Activated naive CD4-positive, alpha-beta T cell treated with anti-CD3 and anti-CD28 coated beads, Interleukin-2, amount 10 ng/mL, durations not matched to agents 7 days and 5 days (primary cell): ENCODE measurements around the gene SLC37A1.

Experiments
- CTCF ChIA-PET: fragments of 350-600 bp; sonication (Branson Sonifier 250); formaldehyde crosslinking; loops from one replicate; lab custom pipeline; 2021; ENCODE audit warnings: antibody characterized with exemption; lab: Charles Lee
- DNase-seq: peaks from one replicate; pipeline ENCODE4 v3.0.0-alpha.2; 2020
- H3K27ac Mint-ChIP-seq: one replicate; pipeline ENCODE4 v1.8.0; 2021; ENCODE audit warnings: mild to moderate bottlenecking, moderate library complexity, mixed read lengths
- H3K27me3 Mint-ChIP-seq: one replicate; pipeline ENCODE4 v1.8.0; 2021; ENCODE audit warnings: mild to moderate bottlenecking, mixed read lengths
- H3K36me3 Mint-ChIP-seq: one replicate; pipeline ENCODE4 v1.8.0; 2021; ENCODE audit warnings: mixed read lengths
- H3K4me1 Mint-ChIP-seq: one replicate; pipeline ENCODE4 v1.8.0; 2021; ENCODE audit warnings: mixed read lengths
- H3K4me3 Mint-ChIP-seq: one replicate; pipeline ENCODE4 v1.8.0; 2021; ENCODE audit warnings: mild to moderate bottlenecking, moderate library complexity, mixed read lengths
- H3K9me3 Mint-ChIP-seq: one replicate; pipeline ENCODE4 v1.8.0; 2021; ENCODE audit warnings: mixed read lengths

Gene SLC37A1

DNA sequence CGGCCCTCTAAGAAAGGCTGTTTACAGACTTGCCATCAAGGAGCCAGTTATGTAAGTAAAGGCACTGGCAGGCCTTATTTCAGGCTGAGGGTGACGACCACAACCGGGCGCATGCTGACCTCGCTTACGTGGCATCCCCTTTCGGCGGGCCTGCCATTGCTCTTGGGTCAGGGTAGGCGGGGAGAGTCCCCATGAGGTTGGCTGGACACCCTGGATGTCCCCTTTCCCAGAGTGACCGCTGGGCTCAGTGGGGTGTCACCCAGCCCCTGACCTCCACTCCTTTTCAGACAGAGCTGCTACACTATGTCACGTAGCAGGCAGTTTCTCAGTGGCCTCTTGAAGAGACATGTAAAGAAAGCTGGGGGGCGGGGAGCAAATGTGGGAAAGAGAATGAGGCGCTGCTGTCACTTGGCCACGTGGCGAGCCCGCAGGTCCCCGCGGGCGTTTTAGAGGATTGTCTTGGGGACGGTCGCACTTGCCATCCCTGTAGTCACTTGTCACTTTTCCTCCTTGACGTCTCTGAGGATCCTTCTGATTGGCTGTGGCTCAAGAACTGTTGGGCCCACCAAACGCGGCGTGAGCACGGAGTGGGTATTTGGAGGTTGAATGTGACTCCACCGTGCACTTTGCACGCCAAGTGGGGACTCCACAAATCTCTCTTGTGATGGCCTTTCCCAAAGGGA, 42.2 kb downstream of the SLC37A1 start:
- CTCF ChIA-PET, result no interaction called here
- no peaks in the 10 kb centered on the region for H3K27me3 Mint-ChIP-seq
- H3K4me1 Mint-ChIP-seq, result no peaks in the 10 kb centered on the region
- H3K9me3 Mint-ChIP-seq, result no peaks in the 10 kb centered on the region
- H3K36me3 Mint-ChIP-seq, result peaks cover 15% of the 10 kb centered on the region
- no peak overlapping the region for H3K4me3 Mint-ChIP-seq
- no peak overlapping the region for H3K27ac Mint-ChIP-seq
- DNase-seq, result no peak

DNA sequence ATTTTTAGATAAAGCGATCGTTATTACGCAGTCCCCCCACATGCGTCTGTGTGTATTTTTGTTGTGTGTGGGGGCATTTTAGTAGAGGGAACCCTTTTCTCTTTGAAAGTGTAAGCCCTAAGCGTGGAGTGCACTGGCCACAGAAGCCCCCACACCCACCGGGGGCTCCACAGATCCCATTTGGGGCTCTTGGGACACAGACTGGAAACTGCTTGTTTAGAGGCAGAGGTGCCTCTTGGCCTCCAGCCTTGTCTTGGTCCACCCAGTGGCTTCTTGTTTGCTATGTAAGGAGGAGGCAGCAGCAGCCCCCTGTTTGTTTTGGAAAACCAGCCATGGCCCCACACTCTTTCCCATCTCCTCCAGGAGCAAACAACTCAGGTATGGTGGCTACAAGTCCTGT, 42.8 kb downstream of the SLC37A1 start:
- H3K4me1 Mint-ChIP-seq, result no peaks in the 10 kb centered on the region
- no peaks in the 10 kb centered on the region for H3K9me3 Mint-ChIP-seq
- DNase-seq, result no peak
- H3K36me3 Mint-ChIP-seq, result peaks cover 12% of the 10 kb centered on the region
- H3K4me3 Mint-ChIP-seq, result no peak overlapping the region
- H3K27ac Mint-ChIP-seq, result no peak overlapping the region
- H3K27me3 Mint-ChIP-seq, result no peaks in the 10 kb centered on the region
- CTCF ChIA-PET, result no interaction called here

DNA sequence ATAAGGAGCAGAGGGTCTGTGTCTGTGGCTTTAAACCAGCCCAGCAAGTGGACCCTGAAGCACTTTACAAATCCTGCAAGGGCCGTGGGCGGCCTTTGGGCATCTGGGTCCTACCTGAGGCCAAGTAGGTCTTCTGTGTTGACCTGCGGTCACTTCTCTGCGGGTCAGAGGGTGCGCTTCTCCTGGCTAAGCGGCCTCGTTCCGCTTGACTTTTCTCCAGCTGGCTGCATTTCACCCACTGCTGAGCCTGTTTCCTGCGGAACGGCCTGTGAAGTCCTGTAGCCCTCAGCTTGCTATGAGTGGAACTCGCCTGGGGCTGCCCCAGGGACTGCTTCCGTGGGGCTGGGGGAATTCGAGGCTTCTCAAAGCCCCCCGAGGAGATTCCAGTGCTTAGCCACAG, 43.3 kb downstream of the SLC37A1 start:
- no peak for DNase-seq
- H3K27me3 Mint-ChIP-seq, result no peaks in the 10 kb centered on the region
- no peak overlapping the region for H3K4me3 Mint-ChIP-seq
- no peaks in the 10 kb centered on the region for H3K9me3 Mint-ChIP-seq
- H3K4me1 Mint-ChIP-seq, result no peaks in the 10 kb centered on the region
- H3K36me3 Mint-ChIP-seq, result peaks cover 12% of the 10 kb centered on the region
- no peak overlapping the region for H3K27ac Mint-ChIP-seq
- CTCF ChIA-PET, result no interaction called here

DNA sequence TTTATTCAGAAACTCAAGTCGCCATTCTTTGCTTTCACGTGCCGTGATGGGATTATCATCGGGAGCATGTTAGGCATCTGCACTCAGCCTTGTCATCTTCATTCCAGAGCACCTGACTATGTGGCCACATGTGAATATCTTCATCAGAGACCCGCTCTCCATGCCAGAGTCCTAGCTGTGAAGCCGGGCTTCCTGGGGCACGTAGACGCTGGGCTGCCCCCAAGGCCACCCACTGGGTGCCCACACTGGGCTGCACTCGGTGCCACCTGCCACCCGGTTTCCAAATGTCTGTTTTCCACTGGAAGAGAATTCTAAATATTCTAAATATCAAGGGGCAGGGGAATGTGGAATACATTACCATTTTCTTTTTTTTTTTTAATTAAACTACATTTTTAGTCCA, 43.8 kb downstream of the SLC37A1 start:
- no peak overlapping the region for H3K27ac Mint-ChIP-seq
- H3K4me1 Mint-ChIP-seq, result no peaks in the 10 kb centered on the region
- H3K36me3 Mint-ChIP-seq, result peaks cover 16% of the 10 kb centered on the region

DNA sequence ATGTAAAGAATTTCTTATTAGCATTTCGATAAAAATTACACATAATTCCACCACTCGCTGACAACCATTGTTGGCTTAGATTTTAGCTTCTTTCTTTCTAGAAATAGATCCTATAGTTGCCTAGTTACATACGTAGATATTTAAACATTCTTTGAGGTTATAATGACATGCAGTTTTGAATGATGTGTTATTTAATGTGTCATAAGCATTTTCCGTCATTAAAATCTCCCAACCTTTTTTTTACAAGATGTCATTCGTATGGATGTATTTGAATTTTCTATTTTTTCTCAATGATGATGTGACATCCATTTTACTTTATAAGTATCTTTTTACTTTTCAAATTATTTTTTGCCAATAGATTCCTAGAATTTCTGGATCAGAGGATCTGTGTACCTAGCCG, 44.7 kb downstream of the SLC37A1 start:
- H3K4me1 Mint-ChIP-seq, result no peaks in the 10 kb centered on the region
- no peak overlapping the region for H3K4me3 Mint-ChIP-seq
- H3K36me3 Mint-ChIP-seq, result peaks cover 21% of the 10 kb centered on the region

More for the DNA sequence above, 43.8 kb downstream of the SLC37A1 start:
- no peak for DNase-seq
- Mint-ChIP-seq H3K9me3 (no peaks in the 10 kb centered on the region), H3K4me3 (no peak overlapping the region), H3K27me3 (no peaks in the 10 kb centered on the region)
- CTCF ChIA-PET, result no interaction called here

DNA sequence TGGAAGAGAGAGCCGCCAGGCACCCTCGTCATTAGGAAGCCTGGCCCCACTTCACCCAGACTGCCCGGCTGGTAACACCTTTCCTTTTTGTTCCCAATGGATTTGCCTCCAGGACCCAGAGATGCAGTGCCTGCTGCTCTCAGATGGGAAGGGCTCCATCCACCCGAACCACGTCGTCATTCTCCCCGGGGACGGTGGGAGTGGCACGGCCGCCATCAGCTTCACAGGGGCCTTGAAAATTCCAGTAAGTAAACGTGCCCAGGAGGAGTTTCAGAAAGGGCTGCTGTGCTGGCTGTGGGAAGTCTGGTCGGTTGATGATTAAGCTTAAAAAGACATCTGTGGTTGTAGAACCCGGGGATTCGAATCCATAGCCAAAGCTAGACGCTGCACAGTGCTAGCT, 45.2 kb downstream of the SLC37A1 start:
- DNase-seq, result no peak
- no peaks in the 10 kb centered on the region for H3K4me1 Mint-ChIP-seq
- CTCF ChIA-PET, result no interaction called here
- H3K4me3 Mint-ChIP-seq, result no peak overlapping the region
- peaks cover 21% of the 10 kb centered on the region for H3K36me3 Mint-ChIP-seq
- H3K27me3 Mint-ChIP-seq, result no peaks in the 10 kb centered on the region
- no peaks in the 10 kb centered on the region for H3K9me3 Mint-ChIP-seq
- H3K27ac Mint-ChIP-seq, result no peak overlapping the region

More for the DNA sequence above, 44.7 kb downstream of the SLC37A1 start:
- Mint-ChIP-seq H3K27me3 (no peaks in the 10 kb centered on the region), H3K9me3 (no peaks in the 10 kb centered on the region), H3K27ac (no peak overlapping the region)
- CTCF ChIA-PET, result no interaction called here
- DNase-seq, result no peak

DNA sequence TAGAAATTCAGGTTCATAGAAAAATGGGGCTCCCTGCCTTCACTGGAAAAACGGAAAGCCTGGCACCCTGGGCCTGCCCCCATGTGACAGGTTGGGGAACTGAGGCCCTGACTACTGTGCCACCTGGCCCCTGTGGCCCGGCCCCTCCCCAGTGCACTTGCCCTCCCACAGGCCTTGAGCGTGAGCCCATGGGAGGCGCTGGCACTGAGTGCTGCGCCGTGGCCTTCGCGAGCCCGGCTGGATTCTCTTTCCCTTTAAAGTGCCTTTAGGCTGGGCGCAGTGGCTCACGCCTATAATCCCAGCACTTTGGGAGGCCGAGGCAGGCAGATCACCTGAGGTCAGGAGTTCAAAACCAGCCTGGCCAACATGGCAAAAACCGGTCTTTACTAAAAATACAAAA, 45.7 kb downstream of the SLC37A1 start:
- CTCF ChIA-PET, result interaction anchor here (1.2 kb wide), 1 partner anchor 249 kb away, joined by 6 read pairs; no protein-coding TSS in a partner anchor

DNA sequence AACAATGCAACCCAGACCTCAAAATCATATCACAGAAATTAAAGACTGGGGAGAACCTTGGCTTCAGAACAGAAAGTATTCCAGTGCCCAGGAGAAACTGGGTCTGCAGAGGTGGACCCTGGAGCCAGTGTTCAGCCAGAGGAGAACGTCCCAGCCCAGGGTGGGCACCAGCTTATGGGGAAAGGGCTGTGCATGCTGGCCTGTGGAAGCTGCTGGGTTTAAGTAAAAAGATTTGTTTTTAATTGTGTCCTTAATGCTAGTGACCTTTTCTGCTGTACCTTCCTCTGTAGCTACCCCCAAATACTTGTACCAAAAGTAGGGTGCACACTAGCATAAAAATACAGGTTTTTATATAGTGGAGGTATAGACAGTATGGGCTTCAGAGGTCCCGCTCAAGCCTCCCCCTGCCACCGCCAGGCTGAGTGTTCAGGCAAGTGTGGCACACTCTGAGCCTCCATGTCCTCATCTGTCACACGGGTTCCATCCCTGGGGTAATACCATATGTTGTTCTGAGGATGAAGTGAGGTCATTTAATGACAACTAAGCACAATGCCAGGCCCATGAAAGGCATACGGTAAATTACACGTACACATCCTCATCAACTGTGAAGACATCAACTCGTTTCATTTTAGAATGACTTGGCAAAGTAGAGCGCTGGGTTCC, 47.0 kb downstream of the SLC37A1 start:
- CTCF ChIA-PET, result interaction anchor here (1.0 to 1.2 kb wide), 2 partner anchors 87 to 250 kb away, joined by 3 to 6 read pairs; no protein-coding TSS in a partner anchor
- Mint-ChIP-seq H3K27me3 (no peaks in the 10 kb centered on the region), H3K27ac (peak overlapping the region; percentile 4), H3K9me3 (no peaks in the 10 kb centered on the region), H3K4me3 (no peak overlapping the region), H3K4me1 (no peaks in the 10 kb centered on the region), H3K36me3 (peaks cover 17% of the 10 kb centered on the region)
- DNase-seq, result no peak

More for the DNA sequence above, 45.7 kb downstream of the SLC37A1 start:
- Mint-ChIP-seq H3K9me3 (no peaks in the 10 kb centered on the region), H3K4me1 (no peaks in the 10 kb centered on the region), H3K27ac (no peak overlapping the region), H3K27me3 (no peaks in the 10 kb centered on the region), H3K36me3 (peaks cover 17% of the 10 kb centered on the region), H3K4me3 (no peak overlapping the region)
- DNase-seq, result peak; percentile 14

DNA sequence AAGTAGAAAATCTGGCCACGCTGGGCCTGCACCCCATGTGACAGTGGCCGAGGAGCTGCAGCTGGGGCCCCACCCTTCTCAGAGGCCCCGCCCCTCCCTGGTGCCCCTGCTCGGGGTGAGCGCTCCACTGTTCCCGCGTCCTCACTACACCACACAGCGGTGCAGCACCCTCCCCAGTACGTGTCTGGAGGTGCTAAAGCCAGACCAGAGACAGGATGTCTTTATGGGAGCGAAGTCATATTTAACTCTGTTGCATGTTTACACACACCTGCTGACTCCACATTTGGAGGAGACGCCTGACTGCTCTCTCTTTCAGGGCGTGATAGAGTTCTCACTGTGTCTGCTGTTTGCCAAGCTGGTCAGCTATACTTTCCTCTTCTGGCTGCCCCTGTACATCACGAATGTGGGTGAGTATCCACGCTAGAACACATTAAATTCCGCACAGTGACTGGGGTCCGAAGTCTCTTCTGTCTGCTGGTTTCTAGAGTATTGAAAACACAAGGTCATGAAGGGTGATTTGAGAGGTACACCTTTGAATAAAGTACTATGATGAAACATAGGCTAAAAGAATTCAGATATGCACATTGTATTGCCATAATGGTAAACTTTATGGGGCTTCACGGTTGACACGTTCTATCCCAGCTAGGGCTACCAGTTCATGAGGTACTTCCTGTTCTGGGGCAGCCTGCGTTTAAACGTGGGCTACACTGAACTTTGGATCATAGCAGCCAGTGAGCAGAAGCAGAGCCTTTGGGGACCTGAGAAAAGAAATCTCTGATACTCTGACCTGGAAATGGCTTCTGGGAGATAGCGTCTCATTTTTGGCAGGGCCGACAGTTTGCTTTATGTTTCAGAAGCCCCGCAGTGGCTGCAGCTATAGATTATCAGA, 48.4 kb downstream of the SLC37A1 start:
- Mint-ChIP-seq H3K27me3 (no peaks in the 10 kb centered on the region), H3K9me3 (no peaks in the 10 kb centered on the region), H3K27ac (peak overlapping the region; percentile 65), H3K36me3 (peaks cover 17% of the 10 kb centered on the region), H3K4me3 (no peak overlapping the region), H3K4me1 (no peaks in the 10 kb centered on the region)
- CTCF ChIA-PET, result no interaction called here
- DNase-seq, result no peak

DNA sequence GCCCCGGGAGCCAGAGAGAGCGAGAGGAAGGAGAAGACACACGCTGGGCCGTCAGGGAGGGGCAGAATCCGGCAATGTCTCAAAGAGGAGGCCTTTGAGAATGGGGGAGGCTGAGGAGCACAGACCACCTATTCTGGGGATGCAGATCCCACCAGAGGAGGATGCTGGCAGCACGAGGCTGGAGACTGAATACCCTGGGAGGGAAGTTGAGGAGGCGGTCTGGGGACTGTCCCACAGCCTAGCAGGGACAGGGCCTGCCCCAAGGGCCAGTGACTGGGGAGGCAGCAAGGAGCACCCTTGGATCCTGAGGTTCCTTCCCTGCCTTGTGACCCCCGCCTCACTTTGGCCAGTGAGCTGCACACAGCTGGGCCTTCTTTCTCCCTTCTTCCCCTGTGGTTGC, 49.2 kb downstream of the SLC37A1 start:
- no peaks in the 10 kb centered on the region for H3K9me3 Mint-ChIP-seq
- H3K4me1 Mint-ChIP-seq, result no peaks in the 10 kb centered on the region
- H3K4me3 Mint-ChIP-seq, result no peak overlapping the region
- no peaks in the 10 kb centered on the region for H3K27me3 Mint-ChIP-seq
- no peak overlapping the region for H3K27ac Mint-ChIP-seq
- peak; percentile 17 for DNase-seq
- peaks cover 18% of the 10 kb centered on the region for H3K36me3 Mint-ChIP-seq
- CTCF ChIA-PET, result no interaction called here

DNA sequence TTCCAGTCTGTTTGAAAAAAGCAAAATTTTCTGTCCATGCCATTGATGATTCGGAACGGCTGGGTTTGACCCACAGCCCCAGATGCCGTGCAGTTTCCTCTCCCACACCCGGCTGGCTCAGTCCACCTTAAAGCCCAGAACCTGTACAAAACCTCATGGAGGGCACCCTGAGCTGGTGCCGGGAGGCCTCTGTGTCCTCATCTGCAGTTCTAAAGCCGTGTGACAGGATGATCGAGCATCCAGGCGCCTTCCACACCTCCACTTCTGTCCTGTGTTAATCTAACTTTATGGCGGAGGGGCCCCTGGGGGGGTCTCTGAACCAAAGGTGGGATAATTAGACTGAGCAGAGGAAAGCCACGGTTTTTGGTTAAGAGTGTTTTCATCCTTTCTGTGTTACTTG, 49.6 kb downstream of the SLC37A1 start:
- no peak overlapping the region for H3K27ac Mint-ChIP-seq
- H3K36me3 Mint-ChIP-seq, result peaks cover 18% of the 10 kb centered on the region

DNA sequence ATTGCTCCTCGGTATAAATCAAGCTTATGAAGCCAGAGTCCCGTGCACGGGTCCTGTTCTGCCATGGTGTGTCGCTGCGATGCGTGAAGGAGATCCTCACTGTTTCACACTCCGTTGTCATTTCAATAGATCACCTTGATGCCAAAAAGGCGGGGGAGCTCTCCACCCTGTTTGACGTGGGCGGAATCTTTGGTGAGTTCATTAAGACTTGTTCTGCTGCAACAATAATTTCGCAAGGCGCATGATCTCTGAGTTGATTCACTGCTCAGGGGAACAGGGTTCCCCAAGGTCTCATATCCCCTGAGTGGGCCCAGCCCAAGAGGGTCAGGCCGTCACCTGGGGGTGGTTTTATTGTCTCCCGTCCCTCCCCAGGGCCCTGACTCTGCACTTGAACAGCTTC, 50.0 kb downstream of the SLC37A1 start:
- Mint-ChIP-seq H3K4me3 (no peak overlapping the region), H3K27ac (peak overlapping the region; percentile 52), H3K9me3 (no peaks in the 10 kb centered on the region), H3K36me3 (peaks cover 17% of the 10 kb centered on the region), H3K4me1 (no peaks in the 10 kb centered on the region), H3K27me3 (no peaks in the 10 kb centered on the region)
- CTCF ChIA-PET, result no interaction called here
- no peak for DNase-seq

More for the DNA sequence above, 49.6 kb downstream of the SLC37A1 start:
- no peaks in the 10 kb centered on the region for H3K9me3 Mint-ChIP-seq
- DNase-seq, result no peak
- H3K27me3 Mint-ChIP-seq, result no peaks in the 10 kb centered on the region
- H3K4me3 Mint-ChIP-seq, result no peak overlapping the region
- CTCF ChIA-PET, result no interaction called here
- H3K4me1 Mint-ChIP-seq, result no peaks in the 10 kb centered on the region

DNA sequence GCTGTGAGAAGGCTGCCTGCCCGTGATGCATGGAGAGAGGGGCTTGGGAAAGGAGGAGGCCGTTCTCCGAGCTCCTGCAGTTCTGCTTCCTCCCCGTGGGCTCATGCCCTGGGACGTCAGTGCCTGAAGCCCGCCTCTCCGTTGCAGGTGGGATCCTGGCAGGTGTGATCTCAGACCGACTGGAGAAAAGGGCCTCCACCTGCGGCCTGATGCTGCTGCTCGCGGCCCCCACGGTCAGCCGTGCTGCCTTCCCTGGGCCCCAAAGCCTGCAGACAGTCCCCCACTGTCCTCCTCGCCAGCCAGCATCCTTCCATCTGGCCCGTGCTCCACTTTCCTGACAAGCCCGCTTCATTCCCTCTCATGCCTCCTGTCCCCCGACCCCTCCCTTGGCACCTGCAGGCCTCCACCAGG, 50.9 kb downstream of the SLC37A1 start:
- DNase-seq, result peak; percentile 8
- Mint-ChIP-seq H3K27ac (no peak overlapping the region), H3K9me3 (no peaks in the 10 kb centered on the region), H3K4me1 (no peaks in the 10 kb centered on the region), H3K27me3 (no peaks in the 10 kb centered on the region), H3K36me3 (peaks cover 15% of the 10 kb centered on the region), H3K4me3 (no peak overlapping the region)
- CTCF ChIA-PET, result no interaction called here

DNA sequence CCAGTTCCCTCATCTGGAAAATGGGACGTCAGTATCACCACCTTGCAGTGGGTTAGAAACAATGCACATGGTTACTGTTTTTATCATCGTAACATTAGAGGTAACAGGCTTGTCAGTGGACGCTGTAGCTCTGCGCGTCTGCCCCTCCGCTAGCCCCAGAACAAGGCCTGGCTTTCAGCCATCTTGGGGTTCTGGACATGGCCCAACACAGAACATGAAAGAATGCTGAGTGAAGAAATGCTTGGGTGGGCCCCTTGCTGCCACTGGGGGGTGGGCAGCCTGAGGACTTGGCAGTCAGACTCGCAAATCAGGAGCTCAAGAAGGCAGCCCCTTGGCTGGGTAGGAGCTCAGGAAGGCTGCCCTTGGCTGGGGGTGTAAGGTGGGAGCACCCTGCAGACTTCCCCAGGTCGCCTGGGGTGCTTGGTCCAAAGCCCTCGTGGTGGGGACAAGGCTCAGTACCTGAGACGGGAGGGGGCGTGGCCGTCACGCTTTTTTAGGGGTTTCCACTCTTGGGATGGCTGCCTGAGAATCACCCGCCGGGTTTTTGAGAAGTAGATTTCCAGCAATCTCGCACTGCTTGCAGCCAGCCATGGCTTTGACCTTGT, 51.7 kb downstream of the SLC37A1 start:
- H3K4me3 Mint-ChIP-seq, result no peak overlapping the region
- no peaks in the 10 kb centered on the region for H3K4me1 Mint-ChIP-seq

More for the DNA sequence above, 51.7 kb downstream of the SLC37A1 start:
- no peaks in the 10 kb centered on the region for H3K9me3 Mint-ChIP-seq
- no peak overlapping the region for H3K27ac Mint-ChIP-seq
- peaks cover 12% of the 10 kb centered on the region for H3K36me3 Mint-ChIP-seq
- CTCF ChIA-PET, result no interaction called here
- no peaks in the 10 kb centered on the region for H3K27me3 Mint-ChIP-seq
- peak; percentile 18 for DNase-seq
